HepG2 (cell line): ENCODE measurements around the gene IL36B. TPM values are rescaled to one million over a fixed set of nuclear protein-coding genes. Genes with fewer than 3 reads are reported as not detected.

ENCODE experiments used
- AKAP8 ChIP-seq: sonication (generic); formaldehyde crosslinking; IDR thresholded peaks from 2 replicates; pipeline ENCODE4 v1.5.1; 2020; ENCODE audit warnings: mild to moderate bottlenecking, missing genetic modification reagents
- FOSL2 ChIP-seq: sonication (generic); formaldehyde crosslinking; IDR thresholded peaks from 2 replicates; pipeline ENCODE4 v1.4.0; 2020; ENCODE audit warnings: missing genetic modification reagents
- KAT8 ChIP-seq: IDR thresholded peaks from 2 replicates; pipeline ENCODE4 v1.6.1; 2016; ENCODE audit warnings: missing genetic modification reagents, missing compliant biosample characterization
- KDM6A ChIP-seq: IDR thresholded peaks from 2 replicates; pipeline ENCODE4 v1.6.1; 2016; ENCODE audit warnings: low read depth
- MAFK ChIP-seq, 2 experiments: IDR thresholded peaks in 1 of 2; conservative IDR thresholded peaks in 1 of 2; 2 replicates each; pipeline ENCODE4 v1.6.1; 2011; ENCODE audit warnings: improper control_type of control experiment in 2 of 2, low read length in 2 of 2
- REPIN1 ChIP-seq: sonication (generic); formaldehyde crosslinking; IDR thresholded peaks from 2 replicates; pipeline ENCODE4 v1.8.0; 2022; ENCODE audit warnings: missing genetic modification reagents, low read depth, mild to moderate bottlenecking, borderline replicate concordance
- SNRNP70 ChIP-seq: fragments of 200-400 bp; formaldehyde crosslinking; IDR thresholded peaks from 2 replicates; pipeline ENCODE4 v1.6.1; 2017; ENCODE audit warnings: mild to moderate bottlenecking, low read depth, low read length, moderate library complexity
- TCF7 ChIP-seq: sonication (generic); IDR thresholded peaks from 2 replicates; pipeline ENCODE4 v1.6.1; 2016; ENCODE audit warnings: antibody characterized with exemption, low read depth
- ZNF331 ChIP-seq: sonication (generic); formaldehyde crosslinking; IDR thresholded peaks from 2 replicates; pipeline ENCODE4 v1.4.0; 2020; ENCODE audit warnings: missing genetic modification reagents
- ZNF430 ChIP-seq: sonication (generic); formaldehyde crosslinking; IDR thresholded peaks from 2 replicates; pipeline ENCODE4 v1.9.0; 2021; ENCODE audit warnings: mild to moderate bottlenecking, missing genetic modification reagents
- ZNF7 ChIP-seq: IDR thresholded peaks from 2 replicates; pipeline ENCODE4 v1.6.1; 2016; ENCODE audit warnings: missing biosample characterization, missing genetic modification reagents
- ZNF781 ChIP-seq: sonication (generic); formaldehyde crosslinking; IDR thresholded peaks from 2 replicates; pipeline ENCODE4 v1.5.1; 2020; ENCODE audit warnings: borderline replicate concordance, mild to moderate bottlenecking, missing genetic modification reagents; ENCODE audit errors: not compliant biosample characterization
- polyA plus RNA-seq, 8 experiments: library from polyadenylated mRNA; depleted of rRNA in 3 of 8; stranded (reverse) in 7 of 8; unstranded in 1 of 8; fragments of >200 nt; fragmentation: Illumina TruSeq in 4 of 8; extraction: Trizol in 4 of 8; gene quantifications; 2 replicates each; pipeline versions ENCODE4 v1.2.1 to v1.2.3, GENCODE V29; 2011 to 2016; ENCODE audit warnings: low read depth in 4 of 8, missing spikeins in 1 of 8, mixed read lengths in 1 of 8; ENCODE audit not compliant: insufficient read depth in 1 of 8
- total RNA-seq, 5 experiments: library from RNA; depleted of rRNA; stranded (reverse); fragments of >200 nt; fragmentation: Illumina TruSeq; extraction: Trizol; gene quantifications; 2 replicates each; pipeline ENCODE4 v1.2.3, GENCODE V29; 2016; ENCODE audit warnings: low read depth in 1 of 5
- TF ChIP-seq, protein P1 (sequence below), 2 experiments: IDR thresholded peaks; 2 replicates each; pipeline ENCODE4 v1.6.1; 2011 to 2012; ENCODE audit warnings: low read length in 2 of 2, borderline replicate concordance in 1 of 2, low read depth in 1 of 2, mild to moderate bottlenecking in 1 of 2, moderate library complexity in 1 of 2
- TF ChIP-seq, protein P2 (sequence below): sonication (generic); formaldehyde crosslinking; IDR thresholded peaks from 2 replicates; pipeline ENCODE4 v1.8.1; 2022; ENCODE audit warnings: mild to moderate bottlenecking, missing genetic modification reagents
- TF ChIP-seq, protein P3 (sequence below): IDR thresholded peaks from 2 replicates; pipeline ENCODE4 v1.6.1; 2016; ENCODE audit warnings: low read depth, borderline replicate concordance
- TF ChIP-seq, protein P4 (sequence below): sonication (generic); formaldehyde crosslinking; conservative IDR thresholded peaks from 2 replicates; pipeline ENCODE4 v1.4.0; 2020; ENCODE audit warnings: mild to moderate bottlenecking, missing genetic modification reagents, moderate library complexity
- TF ChIP-seq, protein P5 (sequence below): IDR thresholded peaks from 2 replicates; pipeline ENCODE4 v1.6.1; 2016; ENCODE audit warnings: missing genetic modification reagents, missing compliant biosample characterization
- TF ChIP-seq, protein P6 (sequence below): sonication (generic); formaldehyde crosslinking; IDR thresholded peaks from 2 replicates; pipeline ENCODE4 v1.5.1; 2020; ENCODE audit warnings: mild to moderate bottlenecking, moderate library complexity, missing genetic modification reagents

The IL36B gene
- total and polyA plus RNA-seq, 2 of the 13 experiments (the other 11 are each of a cell fraction or from before 2014, with no cell fraction given): not detected

DNA sequence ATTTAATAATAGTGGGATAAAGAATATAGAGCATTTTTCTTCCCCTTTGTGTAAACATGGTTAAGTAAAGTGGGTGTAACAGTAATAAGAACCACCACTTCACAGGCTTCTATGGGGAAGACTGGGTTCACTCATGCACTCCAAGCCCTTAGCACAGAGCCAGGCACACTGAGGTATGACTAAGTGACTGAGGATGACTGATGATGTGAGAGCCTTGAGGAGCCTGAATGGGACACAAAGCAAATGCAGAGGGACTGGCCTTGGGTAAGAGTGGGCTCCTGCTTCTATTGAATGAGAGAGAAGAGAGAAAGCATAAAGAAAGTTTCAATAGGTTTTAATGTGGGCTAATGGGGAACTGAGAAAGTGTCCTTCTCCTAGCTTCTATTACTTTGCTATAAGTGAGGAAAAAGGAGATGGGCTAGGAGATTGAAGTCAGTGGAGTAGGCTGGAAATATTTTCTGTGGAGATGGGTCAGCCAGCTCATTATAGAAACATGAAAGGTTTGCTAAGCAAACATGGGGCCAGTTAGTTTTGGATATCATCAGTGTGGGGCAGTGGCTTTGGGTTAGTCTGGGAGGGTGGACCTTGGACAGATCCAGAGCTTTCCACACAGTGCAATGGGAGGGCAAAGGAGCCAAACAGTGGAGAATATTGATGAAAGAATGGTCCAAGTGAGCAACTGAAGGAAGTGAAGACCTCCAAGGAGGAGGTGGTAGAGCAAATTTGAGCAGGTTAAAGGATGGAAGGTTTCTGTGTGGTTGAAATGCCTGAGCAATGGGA, 35.7 kb upstream of the IL36B start (continued):
- TF ChIP-seq FOSL2: peak; percentile 84
- TF ChIP-seq KAT8 (CRISPR knock-in tag): peak; percentile 68
- TF ChIP-seq ZNF430: peak; percentile 81
- TF ChIP-seq, protein P1, sequence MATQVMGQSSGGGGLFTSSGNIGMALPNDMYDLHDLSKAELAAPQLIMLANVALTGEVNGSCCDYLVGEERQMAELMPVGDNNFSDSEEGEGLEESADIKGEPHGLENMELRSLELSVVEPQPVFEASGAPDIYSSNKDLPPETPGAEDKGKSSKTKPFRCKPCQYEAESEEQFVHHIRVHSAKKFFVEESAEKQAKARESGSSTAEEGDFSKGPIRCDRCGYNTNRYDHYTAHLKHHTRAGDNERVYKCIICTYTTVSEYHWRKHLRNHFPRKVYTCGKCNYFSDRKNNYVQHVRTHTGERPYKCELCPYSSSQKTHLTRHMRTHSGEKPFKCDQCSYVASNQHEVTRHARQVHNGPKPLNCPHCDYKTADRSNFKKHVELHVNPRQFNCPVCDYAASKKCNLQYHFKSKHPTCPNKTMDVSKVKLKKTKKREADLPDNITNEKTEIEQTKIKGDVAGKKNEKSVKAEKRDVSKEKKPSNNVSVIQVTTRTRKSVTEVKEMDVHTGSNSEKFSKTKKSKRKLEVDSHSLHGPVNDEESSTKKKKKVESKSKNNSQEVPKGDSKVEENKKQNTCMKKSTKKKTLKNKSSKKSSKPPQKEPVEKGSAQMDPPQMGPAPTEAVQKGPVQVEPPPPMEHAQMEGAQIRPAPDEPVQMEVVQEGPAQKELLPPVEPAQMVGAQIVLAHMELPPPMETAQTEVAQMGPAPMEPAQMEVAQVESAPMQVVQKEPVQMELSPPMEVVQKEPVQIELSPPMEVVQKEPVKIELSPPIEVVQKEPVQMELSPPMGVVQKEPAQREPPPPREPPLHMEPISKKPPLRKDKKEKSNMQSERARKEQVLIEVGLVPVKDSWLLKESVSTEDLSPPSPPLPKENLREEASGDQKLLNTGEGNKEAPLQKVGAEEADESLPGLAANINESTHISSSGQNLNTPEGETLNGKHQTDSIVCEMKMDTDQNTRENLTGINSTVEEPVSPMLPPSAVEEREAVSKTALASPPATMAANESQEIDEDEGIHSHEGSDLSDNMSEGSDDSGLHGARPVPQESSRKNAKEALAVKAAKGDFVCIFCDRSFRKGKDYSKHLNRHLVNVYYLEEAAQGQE (IDR thresholded peaks at IDR 0.05; ENCODE audit: borderline replicate concordance in 1 of 2, low read depth in 1 of 2, low read length in 2 of 2): peak; percentile 23 to 88
- TF ChIP-seq, protein P2, sequence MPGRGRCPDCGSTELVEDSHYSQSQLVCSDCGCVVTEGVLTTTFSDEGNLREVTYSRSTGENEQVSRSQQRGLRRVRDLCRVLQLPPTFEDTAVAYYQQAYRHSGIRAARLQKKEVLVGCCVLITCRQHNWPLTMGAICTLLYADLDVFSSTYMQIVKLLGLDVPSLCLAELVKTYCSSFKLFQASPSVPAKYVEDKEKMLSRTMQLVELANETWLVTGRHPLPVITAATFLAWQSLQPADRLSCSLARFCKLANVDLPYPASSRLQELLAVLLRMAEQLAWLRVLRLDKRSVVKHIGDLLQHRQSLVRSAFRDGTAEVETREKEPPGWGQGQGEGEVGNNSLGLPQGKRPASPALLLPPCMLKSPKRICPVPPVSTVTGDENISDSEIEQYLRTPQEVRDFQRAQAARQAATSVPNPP (CRISPR knock-in tag): 0 out of 2 replicates have a peak, but pooled peaks have one; percentile 47
- TF ChIP-seq, protein P3, sequence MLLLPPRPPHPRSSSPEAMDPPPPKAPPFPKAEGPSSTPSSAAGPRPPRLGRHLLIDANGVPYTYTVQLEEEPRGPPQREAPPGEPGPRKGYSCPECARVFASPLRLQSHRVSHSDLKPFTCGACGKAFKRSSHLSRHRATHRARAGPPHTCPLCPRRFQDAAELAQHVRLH (CRISPR knock-in tag): peak; percentile 65; the same call in 1 of the 2 replicates
- TF ChIP-seq, protein P4, sequence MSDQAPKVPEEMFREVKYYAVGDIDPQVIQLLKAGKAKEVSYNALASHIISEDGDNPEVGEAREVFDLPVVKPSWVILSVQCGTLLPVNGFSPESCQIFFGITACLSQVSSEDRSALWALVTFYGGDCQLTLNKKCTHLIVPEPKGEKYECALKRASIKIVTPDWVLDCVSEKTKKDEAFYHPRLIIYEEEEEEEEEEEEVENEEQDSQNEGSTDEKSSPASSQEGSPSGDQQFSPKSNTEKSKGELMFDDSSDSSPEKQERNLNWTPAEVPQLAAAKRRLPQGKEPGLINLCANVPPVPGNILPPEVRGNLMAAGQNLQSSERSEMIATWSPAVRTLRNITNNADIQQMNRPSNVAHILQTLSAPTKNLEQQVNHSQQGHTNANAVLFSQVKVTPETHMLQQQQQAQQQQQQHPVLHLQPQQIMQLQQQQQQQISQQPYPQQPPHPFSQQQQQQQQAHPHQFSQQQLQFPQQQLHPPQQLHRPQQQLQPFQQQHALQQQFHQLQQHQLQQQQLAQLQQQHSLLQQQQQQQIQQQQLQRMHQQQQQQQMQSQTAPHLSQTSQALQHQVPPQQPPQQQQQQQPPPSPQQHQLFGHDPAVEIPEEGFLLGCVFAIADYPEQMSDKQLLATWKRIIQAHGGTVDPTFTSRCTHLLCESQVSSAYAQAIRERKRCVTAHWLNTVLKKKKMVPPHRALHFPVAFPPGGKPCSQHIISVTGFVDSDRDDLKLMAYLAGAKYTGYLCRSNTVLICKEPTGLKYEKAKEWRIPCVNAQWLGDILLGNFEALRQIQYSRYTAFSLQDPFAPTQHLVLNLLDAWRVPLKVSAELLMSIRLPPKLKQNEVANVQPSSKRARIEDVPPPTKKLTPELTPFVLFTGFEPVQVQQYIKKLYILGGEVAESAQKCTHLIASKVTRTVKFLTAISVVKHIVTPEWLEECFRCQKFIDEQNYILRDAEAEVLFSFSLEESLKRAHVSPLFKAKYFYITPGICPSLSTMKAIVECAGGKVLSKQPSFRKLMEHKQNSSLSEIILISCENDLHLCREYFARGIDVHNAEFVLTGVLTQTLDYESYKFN (CRISPR knock-in tag): peak; percentile 93
- TF ChIP-seq MAFK (conservative IDR thresholded peaks at IDR 0.05 in 1 of 2, IDR thresholded peaks at IDR 0.05 in 1 of 2; ENCODE audit: low read length in 2 of 2): no peak
- TF ChIP-seq, protein P5, sequence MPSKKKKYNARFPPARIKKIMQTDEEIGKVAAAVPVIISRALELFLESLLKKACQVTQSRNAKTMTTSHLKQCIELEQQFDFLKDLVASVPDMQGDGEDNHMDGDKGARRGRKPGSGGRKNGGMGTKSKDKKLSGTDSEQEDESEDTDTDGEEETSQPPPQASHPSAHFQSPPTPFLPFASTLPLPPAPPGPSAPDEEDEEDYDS (CRISPR knock-in tag): peak; percentile 63; the same call in 1 of the 2 replicates
- peak; percentile 70; the same call in 1 of the 2 replicates for TF ChIP-seq REPIN1 (CRISPR knock-in tag)
- peak; percentile 58 for TF ChIP-seq ZNF781 (CRISPR knock-in tag)
- peak; percentile 81 for TF ChIP-seq TCF7
- TF ChIP-seq, protein P6, sequence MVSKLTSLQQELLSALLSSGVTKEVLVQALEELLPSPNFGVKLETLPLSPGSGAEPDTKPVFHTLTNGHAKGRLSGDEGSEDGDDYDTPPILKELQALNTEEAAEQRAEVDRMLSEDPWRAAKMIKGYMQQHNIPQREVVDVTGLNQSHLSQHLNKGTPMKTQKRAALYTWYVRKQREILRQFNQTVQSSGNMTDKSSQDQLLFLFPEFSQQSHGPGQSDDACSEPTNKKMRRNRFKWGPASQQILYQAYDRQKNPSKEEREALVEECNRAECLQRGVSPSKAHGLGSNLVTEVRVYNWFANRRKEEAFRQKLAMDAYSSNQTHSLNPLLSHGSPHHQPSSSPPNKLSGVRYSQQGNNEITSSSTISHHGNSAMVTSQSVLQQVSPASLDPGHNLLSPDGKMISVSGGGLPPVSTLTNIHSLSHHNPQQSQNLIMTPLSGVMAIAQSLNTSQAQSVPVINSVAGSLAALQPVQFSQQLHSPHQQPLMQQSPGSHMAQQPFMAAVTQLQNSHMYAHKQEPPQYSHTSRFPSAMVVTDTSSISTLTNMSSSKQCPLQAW (CRISPR knock-in tag): peak; percentile 66; the same call in 1 of the 2 replicates
- TF ChIP-seq ZNF7: no peak
- peak; percentile 71 for TF ChIP-seq KDM6A (CRISPR knock-in tag)
- no peak for TF ChIP-seq AKAP8 (CRISPR knock-in tag)
- no peak for TF ChIP-seq SNRNP70
- peak; percentile 61 for TF ChIP-seq ZNF331 (CRISPR knock-in tag)
